PC-9 (cell line): ENCODE results near the gene TAF3. TPM values are rescaled to one million over a fixed set of nuclear protein-coding genes. Genes with fewer than 3 reads are reported as not detected.

Experiments used
- BruUV-seq: library from RNA; stranded (reverse); fragments of 400-500 nt; replicated peaks from 2 replicates; lab custom pipeline; 2021; lab: Mats Ljungman, UMichigan
- CTCF ChIA-PET: fragments of 300-600 bp; sonication (Branson Sonifier 250); formaldehyde crosslinking; loops from one replicate; lab custom pipeline; 2022; ENCODE audit warnings: antibody characterized with exemption; lab: Charles Lee
- POLR2A ChIA-PET: fragments of 300-600 bp; sonication (Branson Sonifier 250); formaldehyde crosslinking; loops from one replicate; lab custom pipeline; 2022; ENCODE audit warnings: antibody characterized with exemption; ENCODE audit not compliant: unreplicated experiment; lab: Charles Lee
- DNase-seq, 2 experiments: peaks; one replicate each; pipeline versions ENCODE4 v3.0.0 to v3.0.0-alpha.2; 2015 to 2022; ENCODE audit warnings: mixed read lengths in 1 of 2
- H2AFZ ChIP-seq: fragments of 200-600 bp; sonication (generic); 2 replicates; pipeline ENCODE4 v1.8.1; 2017; ENCODE audit warnings: antibody characterized with exemption
- H3F3A ChIP-seq: fragments of 200-600 bp; sonication (generic); 2 replicates; pipeline ENCODE4 v1.8.1; 2017; ENCODE audit warnings: antibody characterized with exemption, mild to moderate bottlenecking, low read depth; ENCODE audit not compliant: insufficient read depth
- H3K27ac ChIP-seq: fragments of 200-600 bp; sonication (generic); 2 replicates; pipeline ENCODE4 v1.6.1; 2016; ENCODE audit warnings: mixed run types
- H3K27me3 ChIP-seq: fragments of 200-600 bp; sonication (generic); 2 replicates; pipeline ENCODE4 v1.6.1; 2016; ENCODE audit warnings: low read depth, mixed run types; ENCODE audit not compliant: insufficient read depth
- H3K36me3 ChIP-seq: fragments of 200-600 bp; sonication (generic); 2 replicates; pipeline ENCODE4 v1.6.1; 2016; ENCODE audit warnings: low read depth, mixed run types
- H3K4me1 ChIP-seq: fragments of 200-600 bp; sonication (generic); replicated peaks from 2 replicates; pipeline ENCODE4 v1.6.1; 2016; ENCODE audit warnings: mixed run types; ENCODE audit not compliant: insufficient read depth
- H3K4me2 ChIP-seq: fragments of 200-600 bp; sonication (generic); 2 replicates; pipeline ENCODE4 v1.6.1; 2017; ENCODE audit warnings: mixed run types
- H3K4me3 ChIP-seq: fragments of 200-600 bp; sonication (generic); 2 replicates; pipeline ENCODE4 v1.6.1; 2016; ENCODE audit warnings: mixed run types
- H3K79me2 ChIP-seq: fragments of 200-600 bp; sonication (generic); 2 replicates; pipeline ENCODE4 v1.6.1; 2017; ENCODE audit warnings: low read depth, mixed run types
- H3K9me2 ChIP-seq: fragments of 200-600 bp; sonication (generic); 2 replicates; pipeline ENCODE4 v1.8.1; 2017; ENCODE audit warnings: mild to moderate bottlenecking; ENCODE audit not compliant: insufficient read depth
- H3K9me3 ChIP-seq: fragments of 200-600 bp; sonication (generic); 2 replicates; pipeline ENCODE4 v1.8.1; 2016; ENCODE audit warnings: low read depth; ENCODE audit not compliant: insufficient read depth
- H4K20me1 ChIP-seq: fragments of 200-600 bp; sonication (generic); 2 replicates; pipeline ENCODE4 v1.8.1; 2017; ENCODE audit not compliant: insufficient read depth
- CTCF ChIP-seq: fragments of 200-600 bp; sonication (generic); conservative IDR thresholded peaks from 2 replicates; pipeline ENCODE4 v1.6.1; 2017; ENCODE audit warnings: mixed run types, antibody characterized with exemption, mild to moderate bottlenecking, moderate library complexity
- EZH2 ChIP-seq: fragments of 200-600 bp; sonication (generic); IDR thresholded peaks from 2 replicates; pipeline ENCODE4 v1.8.0; 2017; ENCODE audit warnings: antibody characterized with exemption, low read depth
- intact Hi-C: fragments of 100-400 bp; cut with micrococcal nuclease; formaldehyde crosslinking; loops from one replicate; pipeline ENCODE4 v1.10.0; 2022; ENCODE audit not compliant: unreplicated experiment
- total RNA-seq: library from RNA; stranded (reverse); gene quantifications from 2 replicates; pipeline ENCODE4 v1.2.3, GENCODE V29; 2021

The TAF3 gene
- total RNA-seq, 1 experiment from 2014 or later: 7.7 TPM

GRCh38 chr10:8052956-8053445, 234.7 kb downstream of the TAF3 start:
- Histone ChIP-seq H3K27ac (no peak overlapping the region), H4K20me1 (no peaks in the 10 kb centered on the region), H3K4me2 (peak overlapping the region; percentile 49; the same call in 1 of the 2 replicates), H3K4me1 (no peaks in the 10 kb centered on the region), H3K36me3 (no peaks in the 10 kb centered on the region), H3K9me3 (no peaks in the 10 kb centered on the region), H3K4me3 (no peak overlapping the region; the same call in 1 of the 2 replicates), H3F3A (no peaks in the 10 kb centered on the region), H2AFZ (no peak overlapping the region), H3K79me2 (peaks cover 33% of the 10 kb centered on the region), H3K27me3 (no peaks in the 10 kb centered on the region), H3K9me2 (no peaks in the 10 kb centered on the region)
- peak; percentile 60; the same call in 1 of the 2 replicates for TF ChIP-seq CTCF
- no peak for TF ChIP-seq EZH2
- ChIA-PET POLR2A (interaction anchor here (0.5 to 0.6 kb wide), 2 partner anchors 10 to 1016 kb away, joined by 3 to 4 read pairs; no protein-coding TSS in a partner anchor), CTCF (interaction anchor here (0.6 kb wide), 1 partner anchor 674 kb away, joined by 3 read pairs; no protein-coding TSS in a partner anchor)
- intact Hi-C loops: loop anchor here (1.0 to 10.0 kb wide), 8 partner anchors 140 to 1154 kb away; no protein-coding TSS in a partner anchor
- BruUV-seq: no TSS peak
- no peak for DNase-seq

DNA sequence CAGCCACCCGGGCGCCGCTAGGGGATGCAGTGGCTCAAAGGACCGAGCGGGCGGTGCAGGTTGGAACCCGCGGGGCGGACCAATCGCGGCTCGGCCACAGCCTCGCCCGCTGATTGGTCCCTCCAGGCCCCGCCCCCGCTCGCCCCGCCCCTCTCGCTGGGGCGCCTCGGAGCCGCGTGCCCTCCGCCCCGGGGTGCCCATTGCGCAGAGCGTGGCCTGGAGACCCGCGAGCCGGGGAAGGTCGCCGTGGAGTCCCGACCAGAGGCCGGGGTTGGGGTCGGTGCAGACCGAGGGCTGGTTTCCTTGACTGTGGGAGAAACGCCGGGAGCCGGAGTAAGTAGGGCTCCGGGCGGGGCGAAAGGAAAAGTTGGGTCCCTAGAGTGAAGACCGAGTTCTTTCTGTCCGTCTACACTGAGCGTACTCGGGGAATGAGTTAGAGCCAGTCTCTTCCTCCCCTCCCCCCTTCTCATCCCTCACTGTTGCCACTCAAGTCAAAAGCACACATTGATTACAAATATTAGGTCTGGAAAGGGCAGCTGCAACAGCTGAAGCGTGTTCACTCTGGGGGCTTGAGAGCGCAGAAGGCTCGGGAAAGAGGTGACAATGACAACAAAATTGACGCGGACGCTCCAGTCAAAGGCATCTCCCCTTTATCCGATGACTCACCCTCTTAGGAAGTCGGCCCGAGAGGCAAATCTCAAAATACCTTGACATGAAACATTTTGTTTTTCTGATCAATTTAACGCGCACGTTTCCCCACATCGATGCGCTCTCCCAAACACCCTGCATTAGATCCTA, 235.3 kb downstream of the TAF3 start:
- H3F3A ChIP-seq: no peaks in the 10 kb centered on the region
- H3K4me3 ChIP-seq: peak overlapping the region; percentile 59
- H4K20me1 ChIP-seq: no peaks in the 10 kb centered on the region
- ChIA-PET POLR2A (interaction anchor here (0.6 to 0.7 kb wide), 2 partner anchors 172 to 320 kb away, joined by 3 to 11 read pairs; no protein-coding TSS in a partner anchor), CTCF (interaction anchor here (0.6 kb wide), 2 partner anchors 134 to 673 kb away, joined by 3 to 5 read pairs; no protein-coding TSS in a partner anchor)
- H3K36me3 ChIP-seq: 0 out of 2 replicates have a peak, but pooled peaks cover under 1% of the 10 kb centered on the region
- DNase-seq: peak; percentile 52 to 87
- H3K27ac ChIP-seq: peak overlapping the region; percentile 87
- peaks cover 37% of the 10 kb centered on the region for H3K79me2 ChIP-seq
- peak overlapping the region; percentile 70 for H3K4me2 ChIP-seq
- no peaks in the 10 kb centered on the region for H3K27me3 ChIP-seq
- no peak overlapping the region for H2AFZ ChIP-seq
- TF ChIP-seq EZH2 (no peak), CTCF (no peak; the same call in 1 of the 2 replicates)
- no peaks in the 10 kb centered on the region for H3K4me1 ChIP-seq
- no peaks in the 10 kb centered on the region for H3K9me2 ChIP-seq
- no peaks in the 10 kb centered on the region for H3K9me3 ChIP-seq
- intact Hi-C loops: loop anchor here (1.0 to 10.0 kb wide), 9 partner anchors 139 to 1154 kb away; no protein-coding TSS in a partner anchor
- BruUV-seq: TSS peak; percentile 92

DNA sequence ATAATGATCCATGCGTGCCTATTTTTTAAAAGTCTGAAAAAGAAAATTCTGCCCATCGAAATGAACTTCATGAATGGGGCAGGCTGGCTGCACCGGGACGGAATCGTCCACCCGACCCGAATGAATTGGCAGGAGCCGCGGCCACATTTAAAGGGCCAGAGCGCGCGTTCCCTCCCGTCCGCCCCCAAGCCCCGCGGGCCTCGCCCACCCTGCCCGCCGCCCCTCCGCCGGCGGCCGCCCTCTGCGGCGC, 235.9 kb downstream of the TAF3 start:
- H3K4me3 ChIP-seq: peak overlapping the region; percentile 59; the same call in 1 of the 2 replicates
- intact Hi-C loops: loop anchor here (1.0 to 10.0 kb wide), 6 partner anchors 312 to 1153 kb away; no protein-coding TSS in a partner anchor
- H3K27ac ChIP-seq: peak overlapping the region; percentile 87
- no peak for TF ChIP-seq EZH2
- TF ChIP-seq CTCF: no peak
- BruUV-seq: no TSS peak
- H3K27me3 ChIP-seq: no peaks in the 10 kb centered on the region
- H3K9me3 ChIP-seq: no peaks in the 10 kb centered on the region
- H3K4me1 ChIP-seq: no peaks in the 10 kb centered on the region
- H3K36me3 ChIP-seq: 0 out of 2 replicates have a peak, but pooled peaks cover 5% of the 10 kb centered on the region
- peaks cover 40% of the 10 kb centered on the region for H3K79me2 ChIP-seq
- H3F3A ChIP-seq: no peaks in the 10 kb centered on the region
- no peak overlapping the region for H2AFZ ChIP-seq
- CTCF ChIA-PET: interaction anchor here (0.6 kb wide), 1 partner anchor 133 kb away, joined by 5 read pairs; no protein-coding TSS in a partner anchor
- DNase-seq: no peak
- H4K20me1 ChIP-seq: no peaks in the 10 kb centered on the region
- POLR2A ChIA-PET: interaction anchor here (0.6 to 0.7 kb wide), 2 partner anchors 171 to 320 kb away, joined by 3 to 11 read pairs; no protein-coding TSS in a partner anchor
- peak overlapping the region; percentile 70 for H3K4me2 ChIP-seq
- H3K9me2 ChIP-seq: no peaks in the 10 kb centered on the region
